Urinary bladder (tissue), 2 donors: Measurements from ENCODE around the gene ATP6V1F. TPM values are rescaled to one million over a fixed set of nuclear protein-coding genes. Genes with fewer than 3 reads are reported as not detected.

ENCODE experiments used
- polyA plus RNA-seq: library from polyadenylated mRNA; stranded (reverse); fragments of 200-250 nt; gene quantifications from one replicate; pipeline ENCODE4 v1.2.3, GENCODE V29; 2013
- total RNA-seq: library from RNA; depleted of rRNA; stranded (reverse); fragments of >200 nt; gene quantifications from one replicate; pipeline ENCODE4 v1.2.3, GENCODE V29; 2014
- donor health status: healthy.

Gene ATP6V1F
- total and polyA plus RNA-seq, 2 donors = 38.2 to 183 TPM

Other genes with a start within 250 kb of the ATP6V1F start
- gene GARIN1A, start 190.6 kb upstream of the ATP6V1F start, total RNA-seq = 0.79 TPM
- 0.44 TPM for gene GARIN1A, start 190.6 kb upstream of the ATP6V1F start, polyA plus RNA-seq
- gene CALU, start 123.5 kb upstream of the ATP6V1F start, total RNA-seq = 345 TPM
- 173 TPM for gene CALU, start 123.5 kb upstream of the ATP6V1F start, polyA plus RNA-seq
- not detected for gene OPN1SW, start 87.1 kb upstream of the ATP6V1F start, total RNA-seq
- gene OPN1SW, start 87.1 kb upstream of the ATP6V1F start, polyA plus RNA-seq = not detected
- 18.4 TPM for gene CCDC136, start 70.9 kb upstream of the ATP6V1F start, total RNA-seq
- 27.3 TPM for gene CCDC136, start 70.9 kb upstream of the ATP6V1F start, polyA plus RNA-seq
- 136 TPM for gene FLNC, start 32.5 kb upstream of the ATP6V1F start, total RNA-seq
- 336 TPM for gene FLNC, start 32.5 kb upstream of the ATP6V1F start, polyA plus RNA-seq
- 1.4 TPM for gene KCP, start 47.9 kb downstream of the ATP6V1F start, total RNA-seq
- 0.42 TPM for gene KCP, start 47.9 kb downstream of the ATP6V1F start, polyA plus RNA-seq
- gene IRF5, start 75.1 kb downstream of the ATP6V1F start, total RNA-seq = 5.3 TPM
- 5.0 TPM for gene IRF5, start 75.1 kb downstream of the ATP6V1F start, polyA plus RNA-seq
- gene TNPO3, start 192.3 kb downstream of the ATP6V1F start, total RNA-seq = 45.9 TPM
- 25.7 TPM for gene TNPO3, start 192.3 kb downstream of the ATP6V1F start, polyA plus RNA-seq